ENCODE data around the gene MAST4. TPM values are rescaled to one million over a fixed set of nuclear protein-coding genes. Genes with fewer than 3 reads are reported as not detected.

The MAST4 gene
- polyA plus RNA-seq, 1 donor from 2014 or later = 11.8 TPM

- Mint-ChIP-seq H3K27ac (no peak overlapping the region), H3K36me3 (peaks cover 30% of the 10 kb centered on the region), H3K4me1 (peaks cover 40 to 44% (median 42%) of the 10 kb centered on the region in 3 donors)
Measured at GRCh38 chr5:67178966-67179365, 582.8 kb downstream of the MAST4 start.

GRCh38 chr5:67179697-67180361 lies 583.6 kb downstream of the MAST4 start:
- Mint-ChIP-seq H3K27ac (peak overlapping the region in 2 of 3 donors; percentile 15 to 36), H3K27me3 (no peaks in the 10 kb centered on the region), H3K4me3 (peak overlapping the region in 2 of 4 donors; percentile 33 to 41), H3K4me1 (peaks cover 40 to 44% (median 43%) of the 10 kb centered on the region in 3 donors), H3K36me3 (peaks cover 33% of the 10 kb centered on the region), H3K9me3 (peaks cover 8 to 29% (median 26%) of the 10 kb centered on the region in 3 donors)

More at GRCh38 chr5:67178966-67179365, 582.8 kb downstream of the MAST4 start:
- H3K4me3 Mint-ChIP-seq = peak overlapping the region in 1 of 4 donors; percentile 41
- H3K27me3 Mint-ChIP-seq = no peaks in the 10 kb centered on the region
- peaks cover 8 to 29% (median 26%) of the 10 kb centered on the region in 3 donors for H3K9me3 Mint-ChIP-seq

GRCh38 chr5:67181648-67182221 lies 585.5 kb downstream of the MAST4 start:
- no peaks in the 10 kb centered on the region for H3K27me3 Mint-ChIP-seq
- H3K4me3 Mint-ChIP-seq = peak overlapping the region in 2 of 4 donors; percentile 56 to 70
- peak overlapping the region in 1 of 3 donors; percentile 40 for H3K27ac Mint-ChIP-seq
- peaks cover 7 to 18% (median 16%) of the 10 kb centered on the region in 3 donors for H3K9me3 Mint-ChIP-seq
- peaks cover 43 to 44% (median 43%) of the 10 kb centered on the region in 3 donors for H3K4me1 Mint-ChIP-seq
- H3K36me3 Mint-ChIP-seq = peaks cover 20% of the 10 kb centered on the region

DNA sequence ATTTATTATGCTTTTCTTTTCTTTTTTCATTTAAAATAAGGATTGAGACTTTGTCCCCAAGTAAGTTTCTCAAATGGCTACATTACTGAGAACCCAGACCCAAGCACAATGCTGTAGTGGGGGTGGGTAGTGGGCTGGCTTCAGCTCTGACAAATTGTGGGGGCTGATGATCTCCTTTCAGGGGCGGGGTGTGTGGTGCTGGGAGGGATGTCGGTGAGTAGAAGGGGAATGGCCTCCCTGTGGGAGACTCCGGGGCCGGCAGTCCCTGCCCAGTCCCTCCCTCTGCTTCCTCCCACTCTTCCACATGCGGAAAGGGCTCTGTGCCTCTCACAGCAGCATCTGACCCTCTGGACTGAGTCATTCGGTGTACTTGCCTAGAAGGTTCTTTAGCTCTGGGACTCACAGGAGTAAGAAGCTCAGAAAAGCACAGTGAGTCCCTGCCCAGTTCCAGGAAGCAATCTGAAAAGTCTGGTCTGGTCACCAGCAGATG lies 586.2 kb downstream of the MAST4 start:
- H3K27ac Mint-ChIP-seq = peak overlapping the region in 1 of 3 donors; percentile 71
- H3K36me3 Mint-ChIP-seq = peaks cover 20% of the 10 kb centered on the region
- H3K27me3 Mint-ChIP-seq = no peaks in the 10 kb centered on the region
- no peak overlapping the region for H3K4me3 Mint-ChIP-seq
- H3K4me1 Mint-ChIP-seq = peaks cover 42 to 47% (median 44%) of the 10 kb centered on the region in 3 donors
- H3K9me3 Mint-ChIP-seq = peaks cover 4 to 12% (median 11%) of the 10 kb centered on the region in 3 donors

- H3K27me3 Mint-ChIP-seq = no peaks in the 10 kb centered on the region
- H3K4me3 Mint-ChIP-seq = no peak overlapping the region
- peaks cover 46 to 53% (median 47%) of the 10 kb centered on the region in 3 donors for H3K4me1 Mint-ChIP-seq
- no peak overlapping the region for H3K27ac Mint-ChIP-seq
- H3K36me3 Mint-ChIP-seq = peaks cover 15% of the 10 kb centered on the region
- H3K9me3 Mint-ChIP-seq = peaks cover 2 to 3% (median 3%) of the 10 kb centered on the region in 3 donors
Measured at GRCh38 chr5:67183859-67184258, 587.7 kb downstream of the MAST4 start.

- H3K9me3 Mint-ChIP-seq = peaks cover 0 to 3% (median 3%) of the 10 kb centered on the region in 3 donors
- H3K27ac Mint-ChIP-seq = peak overlapping the region; percentile 59 to 88 (median 70)
- peak overlapping the region; percentile 50 to 98 (median 73) for H3K4me3 Mint-ChIP-seq
- no peaks in the 10 kb centered on the region for H3K27me3 Mint-ChIP-seq
- H3K4me1 Mint-ChIP-seq = peaks cover 47 to 72% (median 54%) of the 10 kb centered on the region in 3 donors
- H3K36me3 Mint-ChIP-seq = peaks cover 17% of the 10 kb centered on the region
Measured at GRCh38 chr5:67187006-67187715, 591.0 kb downstream of the MAST4 start.

DNA sequence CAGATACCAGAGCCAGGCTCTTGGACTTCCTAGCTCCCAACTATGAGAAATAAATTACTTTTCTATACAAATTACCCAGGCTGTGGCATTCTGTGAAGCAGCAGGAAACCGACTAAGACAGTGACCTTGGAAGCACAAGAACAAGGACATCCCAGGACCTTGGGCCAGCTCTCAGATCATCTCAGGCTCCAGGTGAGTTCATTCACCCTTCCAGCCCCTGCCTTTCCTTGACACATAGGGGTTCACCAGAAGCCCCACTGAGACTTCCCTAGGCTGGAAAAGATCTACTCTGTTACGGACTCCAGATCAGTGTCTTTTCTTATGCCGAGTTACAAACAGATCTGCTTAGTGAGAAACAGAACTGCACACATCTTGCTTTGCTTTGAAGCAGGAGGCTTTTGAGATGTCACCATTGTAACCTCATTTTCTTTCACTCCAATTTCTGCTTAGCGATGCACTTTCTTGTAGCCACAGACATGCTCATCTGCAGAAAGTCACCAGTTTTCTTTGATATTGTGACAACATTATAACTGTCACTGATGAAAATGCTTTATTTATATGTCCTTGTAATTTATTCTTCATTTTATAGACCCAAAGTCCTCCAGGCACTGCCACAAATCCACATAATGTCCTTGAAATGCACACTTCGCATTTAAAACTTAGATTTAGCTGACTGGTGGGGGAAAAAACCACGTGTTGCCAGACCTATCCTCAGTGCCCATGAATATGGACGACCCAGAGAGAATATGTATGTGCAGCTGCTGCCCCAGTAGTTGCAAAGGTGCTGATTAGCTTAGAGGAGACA lies 592.3 kb downstream of the MAST4 start:
- Mint-ChIP-seq H3K27ac (peak overlapping the region; percentile 73 to 88 (median 78)), H3K27me3 (no peaks in the 10 kb centered on the region), H3K4me1 (peaks cover 48 to 75% (median 53%) of the 10 kb centered on the region in 3 donors), H3K36me3 (peaks cover 20% of the 10 kb centered on the region), H3K9me3 (peaks cover 0 to 3% (median 0%) of the 10 kb centered on the region in 3 donors), H3K4me3 (peak overlapping the region; percentile 95 to 98 (median 98))

- Mint-ChIP-seq H3K27ac (peak overlapping the region; percentile 73 to 88 (median 78)), H3K27me3 (no peaks in the 10 kb centered on the region), H3K36me3 (peaks cover 22% of the 10 kb centered on the region), H3K4me1 (peaks cover 48 to 72% (median 53%) of the 10 kb centered on the region in 3 donors), H3K4me3 (peak overlapping the region; percentile 95 to 98 (median 98)), H3K9me3 (peaks cover 0 to 3% (median 0%) of the 10 kb centered on the region in 3 donors)
Measured at GRCh38 chr5:67189079-67189354, 592.8 kb downstream of the MAST4 start.

DNA sequence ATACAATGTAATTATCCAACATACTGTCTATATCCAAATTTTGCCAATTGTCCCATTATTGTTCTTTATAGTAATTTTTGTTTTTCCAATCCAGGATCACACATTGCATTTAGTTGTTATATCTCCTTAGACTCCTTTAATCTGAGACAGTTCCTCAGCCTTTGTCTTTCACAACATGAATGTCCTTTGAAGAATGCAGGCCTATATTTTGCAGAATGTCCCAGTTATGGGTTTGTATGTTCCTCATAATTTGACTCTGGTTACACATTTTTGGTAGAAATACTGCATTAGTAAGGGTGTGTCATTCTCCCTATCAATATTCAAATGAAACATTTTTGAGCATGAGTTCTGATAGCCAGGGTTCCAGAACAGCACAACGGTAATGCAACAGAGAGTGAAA lies 593.7 kb downstream of the MAST4 start:
- Mint-ChIP-seq H3K27ac (peak overlapping the region; percentile 20 to 78 (median 73)), H3K36me3 (peaks cover 24% of the 10 kb centered on the region), H3K27me3 (no peaks in the 10 kb centered on the region), H3K4me3 (peak overlapping the region; percentile 95 to 98 (median 98)), H3K9me3 (peaks cover 0 to 3% (median 0%) of the 10 kb centered on the region in 3 donors), H3K4me1 (peaks cover 48 to 71% (median 53%) of the 10 kb centered on the region in 3 donors)

DNA sequence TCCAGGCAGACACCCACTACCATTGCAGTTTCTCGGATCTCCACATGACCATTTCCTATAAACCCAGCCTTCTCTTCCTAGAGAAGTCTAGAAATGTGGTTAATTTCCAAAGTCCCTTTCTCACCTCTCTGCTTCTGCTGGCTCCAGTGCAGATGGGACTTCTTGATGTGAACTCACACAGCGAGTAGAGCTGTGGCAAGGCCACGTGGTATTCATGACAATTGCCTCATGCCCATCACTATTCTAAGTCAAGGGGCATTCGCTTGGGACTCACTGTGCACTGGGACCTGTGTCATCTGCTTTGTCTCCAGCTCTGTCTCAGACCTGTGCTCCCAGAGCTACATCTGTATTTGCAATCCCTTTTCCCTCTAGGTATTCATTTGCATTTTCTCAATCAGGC lies 594.2 kb downstream of the MAST4 start:
- Mint-ChIP-seq H3K4me1 (peaks cover 48 to 67% (median 53%) of the 10 kb centered on the region in 3 donors), H3K4me3 (peak overlapping the region; percentile 95 to 98 (median 98)), H3K27ac (peak overlapping the region; percentile 78 to 91 (median 88)), H3K9me3 (peaks cover 0 to 3% (median 0%) of the 10 kb centered on the region in 3 donors), H3K36me3 (peaks cover 24% of the 10 kb centered on the region), H3K27me3 (no peaks in the 10 kb centered on the region)

GRCh38 chr5:67190861-67191260 lies 594.7 kb downstream of the MAST4 start:
- Mint-ChIP-seq H3K27me3 (no peaks in the 10 kb centered on the region), H3K4me3 (peak overlapping the region; percentile 95 to 98 (median 98)), H3K27ac (peak overlapping the region; percentile 78 to 91 (median 88)), H3K36me3 (peaks cover 28% of the 10 kb centered on the region), H3K4me1 (peaks cover 48 to 67% (median 53%) of the 10 kb centered on the region in 3 donors), H3K9me3 (peaks cover 0 to 3% (median 0%) of the 10 kb centered on the region in 3 donors)

DNA sequence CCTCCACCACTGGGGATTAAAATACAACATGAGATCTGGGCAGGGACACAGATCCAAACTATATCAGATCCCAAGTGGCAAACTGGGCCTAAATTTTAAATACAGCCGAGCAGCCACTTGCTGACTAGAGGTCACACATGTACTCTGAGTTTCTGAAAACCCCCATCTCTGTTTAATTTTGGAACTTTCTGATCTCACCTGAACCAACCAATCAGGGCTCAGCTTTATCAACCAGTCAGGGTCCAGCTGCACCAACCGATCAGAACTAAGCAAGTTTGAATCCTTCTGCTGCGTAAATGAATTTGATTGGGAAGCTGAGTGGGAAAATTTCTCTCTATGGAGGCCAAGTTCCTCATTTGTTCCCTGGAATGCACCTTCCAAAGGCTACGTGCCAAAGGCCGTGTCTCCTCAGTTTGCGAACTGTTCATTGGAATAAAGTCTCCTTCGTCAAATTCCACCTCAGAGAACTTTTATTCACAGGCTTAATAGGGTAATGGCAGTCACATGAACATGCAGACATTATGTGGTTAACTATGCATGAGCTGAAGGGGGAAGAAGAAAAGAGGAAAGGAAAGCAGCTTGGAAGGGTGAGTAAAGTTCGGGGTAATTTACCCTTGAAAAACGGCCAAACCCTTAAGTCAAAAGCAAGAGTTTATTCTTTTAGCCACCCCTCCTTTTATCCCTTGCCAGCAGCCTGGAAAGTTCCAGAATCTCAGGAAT lies 596.7 kb downstream of the MAST4 start:
- peak overlapping the region; percentile 95 to 98 (median 98) for H3K4me3 Mint-ChIP-seq
- peak overlapping the region; percentile 95 to 99 (median 99) for H3K27ac Mint-ChIP-seq
- no peaks in the 10 kb centered on the region for H3K27me3 Mint-ChIP-seq
- peaks cover 26% of the 10 kb centered on the region for H3K36me3 Mint-ChIP-seq
- H3K9me3 Mint-ChIP-seq = peaks cover 0 to 3% (median 0%) of the 10 kb centered on the region in 3 donors
- H3K4me1 Mint-ChIP-seq = peaks cover 32 to 59% (median 54%) of the 10 kb centered on the region in 3 donors

DNA sequence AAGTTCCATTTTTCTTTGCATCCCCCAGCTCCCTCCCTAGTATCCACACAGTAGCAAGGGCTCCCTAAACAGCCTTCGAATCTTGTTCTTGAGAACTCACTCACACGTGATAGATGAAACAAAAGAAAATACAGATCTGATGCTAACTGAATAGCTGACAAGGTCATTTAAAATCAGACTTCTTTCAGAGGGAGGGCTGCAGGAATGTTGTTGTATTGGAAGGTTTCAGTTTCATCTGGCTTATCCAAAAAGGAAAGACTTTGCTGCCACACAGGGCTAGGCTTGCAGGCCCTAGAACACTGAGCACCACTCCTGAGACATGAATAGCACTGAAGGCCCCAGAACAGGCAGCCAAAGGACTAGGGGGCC lies 597.2 kb downstream of the MAST4 start:
- Mint-ChIP-seq H3K27ac (peak overlapping the region; percentile 95 to 99 (median 99)), H3K4me1 (peaks cover 32 to 60% (median 55%) of the 10 kb centered on the region in 3 donors), H3K36me3 (peaks cover 26% of the 10 kb centered on the region), H3K4me3 (peak overlapping the region; percentile 95 to 98 (median 98)), H3K9me3 (peaks cover 0 to 3% (median 0%) of the 10 kb centered on the region in 3 donors), H3K27me3 (no peaks in the 10 kb centered on the region)

All from IgD-negative memory B cell (primary cell).